Measurements from ENCODE around the gene COL4A3. TPM values are rescaled to one million over a fixed set of nuclear protein-coding genes. Genes with fewer than 3 reads are reported as not detected.

Gene COL4A3
- polyA plus RNA-seq, 1 donor from 2014 or later = 0.10 TPM

DNA sequence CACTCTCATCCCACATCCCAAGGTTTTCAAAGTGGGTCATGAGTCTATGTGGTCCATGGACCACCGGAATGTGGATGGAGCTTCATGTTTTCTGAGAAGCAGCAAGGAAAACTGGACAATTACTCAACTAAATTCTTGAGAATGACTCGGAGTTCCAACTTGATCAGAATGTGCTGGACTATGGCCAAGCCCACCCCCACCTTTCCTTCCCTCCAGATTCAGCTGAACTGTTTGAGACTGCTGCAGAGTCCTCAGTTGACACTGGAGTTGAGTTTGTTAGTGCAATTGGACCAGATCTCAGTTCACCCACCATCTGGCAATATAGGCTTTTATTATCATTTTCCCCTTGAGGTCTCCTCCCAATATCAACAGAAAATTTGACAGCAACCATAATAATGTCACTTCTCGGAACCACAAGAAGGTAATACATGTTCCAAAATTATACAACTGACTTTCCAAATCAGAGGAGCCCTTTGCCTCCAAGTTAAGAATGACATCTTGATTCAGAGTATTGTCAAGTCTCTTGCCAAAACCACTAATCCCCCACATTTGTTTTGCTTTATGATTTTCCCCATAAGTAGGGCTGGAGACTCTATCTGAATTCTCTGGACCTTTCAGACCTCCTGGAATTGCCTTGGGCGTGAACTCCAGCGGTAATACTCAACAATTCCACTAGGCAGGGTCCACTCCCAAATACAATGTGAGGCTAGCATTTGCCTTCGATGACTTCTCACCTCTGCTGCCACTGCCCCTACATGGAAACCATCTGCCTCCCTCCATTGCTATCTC lies 9.2 kb upstream of the COL4A3 start:
- Histone ChIP-seq H3K27ac (ENCODE audit: low read length) (no peak overlapping the region), H3K9me3 (ENCODE audit: low read length) (no peaks in the 10 kb centered on the region), H3K36me3 (ENCODE audit: insufficient read depth, low read length) (no peaks in the 10 kb centered on the region)

DNA sequence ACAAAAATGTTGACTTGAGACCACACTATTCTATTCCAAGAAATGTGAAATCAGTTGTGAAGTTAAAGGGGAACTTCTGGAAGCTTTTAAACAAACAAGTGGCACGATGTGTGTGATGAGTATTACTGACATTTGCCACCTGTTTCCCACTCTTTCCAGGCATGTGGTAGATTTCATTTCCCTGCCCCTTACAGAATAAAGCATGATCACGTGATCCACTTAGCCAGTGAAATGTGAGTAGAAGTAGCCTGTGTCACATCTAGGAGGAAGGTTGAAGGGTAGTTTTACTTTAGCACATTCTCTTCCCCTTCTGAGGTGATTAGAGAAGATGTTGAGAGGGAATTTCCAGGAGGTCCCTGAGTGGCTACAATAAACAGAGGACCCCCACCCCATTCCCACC lies 4.3 kb upstream of the COL4A3 start:
- H3K9ac ChIP-seq (ENCODE audit: low read length) = no peak overlapping the region
- TF ChIP-seq TAF1 (IDR thresholded peaks at IDR 0.05; ENCODE audit: low read depth) = no peak
- TF ChIP-seq, protein P1, sequence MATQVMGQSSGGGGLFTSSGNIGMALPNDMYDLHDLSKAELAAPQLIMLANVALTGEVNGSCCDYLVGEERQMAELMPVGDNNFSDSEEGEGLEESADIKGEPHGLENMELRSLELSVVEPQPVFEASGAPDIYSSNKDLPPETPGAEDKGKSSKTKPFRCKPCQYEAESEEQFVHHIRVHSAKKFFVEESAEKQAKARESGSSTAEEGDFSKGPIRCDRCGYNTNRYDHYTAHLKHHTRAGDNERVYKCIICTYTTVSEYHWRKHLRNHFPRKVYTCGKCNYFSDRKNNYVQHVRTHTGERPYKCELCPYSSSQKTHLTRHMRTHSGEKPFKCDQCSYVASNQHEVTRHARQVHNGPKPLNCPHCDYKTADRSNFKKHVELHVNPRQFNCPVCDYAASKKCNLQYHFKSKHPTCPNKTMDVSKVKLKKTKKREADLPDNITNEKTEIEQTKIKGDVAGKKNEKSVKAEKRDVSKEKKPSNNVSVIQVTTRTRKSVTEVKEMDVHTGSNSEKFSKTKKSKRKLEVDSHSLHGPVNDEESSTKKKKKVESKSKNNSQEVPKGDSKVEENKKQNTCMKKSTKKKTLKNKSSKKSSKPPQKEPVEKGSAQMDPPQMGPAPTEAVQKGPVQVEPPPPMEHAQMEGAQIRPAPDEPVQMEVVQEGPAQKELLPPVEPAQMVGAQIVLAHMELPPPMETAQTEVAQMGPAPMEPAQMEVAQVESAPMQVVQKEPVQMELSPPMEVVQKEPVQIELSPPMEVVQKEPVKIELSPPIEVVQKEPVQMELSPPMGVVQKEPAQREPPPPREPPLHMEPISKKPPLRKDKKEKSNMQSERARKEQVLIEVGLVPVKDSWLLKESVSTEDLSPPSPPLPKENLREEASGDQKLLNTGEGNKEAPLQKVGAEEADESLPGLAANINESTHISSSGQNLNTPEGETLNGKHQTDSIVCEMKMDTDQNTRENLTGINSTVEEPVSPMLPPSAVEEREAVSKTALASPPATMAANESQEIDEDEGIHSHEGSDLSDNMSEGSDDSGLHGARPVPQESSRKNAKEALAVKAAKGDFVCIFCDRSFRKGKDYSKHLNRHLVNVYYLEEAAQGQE (IDR thresholded peaks at IDR 0.05; ENCODE audit: borderline replicate concordance) = no peak
- no peak for TF ChIP-seq EP300 (conservative IDR thresholded peaks at IDR 0.05; ENCODE audit: poor library complexity, severe bottlenecking)
- TF ChIP-seq EZH2 (IDR thresholded peaks at IDR 0.05; ENCODE audit: borderline replicate concordance, insufficient read depth, low read length, poor library complexity, severe bottlenecking) = no peak
- TF ChIP-seq POLR2AphosphoS5 (IDR thresholded peaks at IDR 0.05) = no peak
- TF ChIP-seq MXI1 (conservative IDR thresholded peaks at IDR 0.05; ENCODE audit: poor library complexity, severe bottlenecking) = no peak
- no peak for TF ChIP-seq RAD21 (conservative IDR thresholded peaks at IDR 0.05)
- TF ChIP-seq SMC3 (conservative IDR thresholded peaks at IDR 0.05; ENCODE audit: poor library complexity) = no peak
- TF ChIP-seq, protein P2, sequence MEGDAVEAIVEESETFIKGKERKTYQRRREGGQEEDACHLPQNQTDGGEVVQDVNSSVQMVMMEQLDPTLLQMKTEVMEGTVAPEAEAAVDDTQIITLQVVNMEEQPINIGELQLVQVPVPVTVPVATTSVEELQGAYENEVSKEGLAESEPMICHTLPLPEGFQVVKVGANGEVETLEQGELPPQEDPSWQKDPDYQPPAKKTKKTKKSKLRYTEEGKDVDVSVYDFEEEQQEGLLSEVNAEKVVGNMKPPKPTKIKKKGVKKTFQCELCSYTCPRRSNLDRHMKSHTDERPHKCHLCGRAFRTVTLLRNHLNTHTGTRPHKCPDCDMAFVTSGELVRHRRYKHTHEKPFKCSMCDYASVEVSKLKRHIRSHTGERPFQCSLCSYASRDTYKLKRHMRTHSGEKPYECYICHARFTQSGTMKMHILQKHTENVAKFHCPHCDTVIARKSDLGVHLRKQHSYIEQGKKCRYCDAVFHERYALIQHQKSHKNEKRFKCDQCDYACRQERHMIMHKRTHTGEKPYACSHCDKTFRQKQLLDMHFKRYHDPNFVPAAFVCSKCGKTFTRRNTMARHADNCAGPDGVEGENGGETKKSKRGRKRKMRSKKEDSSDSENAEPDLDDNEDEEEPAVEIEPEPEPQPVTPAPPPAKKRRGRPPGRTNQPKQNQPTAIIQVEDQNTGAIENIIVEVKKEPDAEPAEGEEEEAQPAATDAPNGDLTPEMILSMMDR (IDR thresholded peaks at IDR 0.05; ENCODE audit: poor library complexity, severe bottlenecking) = no peak
- no peak overlapping the region for H3K4me2 ChIP-seq (ENCODE audit: low read length)
- no peaks in the 10 kb centered on the region for H4K20me1 ChIP-seq (ENCODE audit: insufficient read depth)
- H3K9me3 ChIP-seq (ENCODE audit: low read length) = no peaks in the 10 kb centered on the region
- no peaks in the 10 kb centered on the region for H3F3A ChIP-seq (ENCODE audit: insufficient read depth, low read length, poor library complexity, severe bottlenecking)
- H3K79me2 ChIP-seq (replicated peaks; ENCODE audit: insufficient read depth, low read length) = no peaks in the 10 kb centered on the region
- H3K4me3 ChIP-seq (ENCODE audit: low read length) = no peak overlapping the region
- peaks cover 50% of the 10 kb centered on the region for H3K27me3 ChIP-seq (ENCODE audit: insufficient read depth, low read depth, low read length)
- no peak overlapping the region for H2AFZ ChIP-seq (ENCODE audit: low read depth, low read length)
- no peaks in the 10 kb centered on the region for H3K9me2 ChIP-seq (ENCODE audit: insufficient read depth, low read length)
- no peak overlapping the region for H3K27ac ChIP-seq (ENCODE audit: low read length)
- H3K36me3 ChIP-seq (ENCODE audit: insufficient read depth, low read length) = no peaks in the 10 kb centered on the region

More for the DNA sequence above, 9.2 kb upstream of the COL4A3 start:
- Histone ChIP-seq H3K9me2 (ENCODE audit: insufficient read depth, low read length) (no peaks in the 10 kb centered on the region), H3F3A (ENCODE audit: insufficient read depth, low read length, poor library complexity, severe bottlenecking) (no peaks in the 10 kb centered on the region), H3K4me2 (ENCODE audit: low read length) (no peak overlapping the region), H4K20me1 (ENCODE audit: insufficient read depth) (no peaks in the 10 kb centered on the region), H2AFZ (ENCODE audit: low read depth, low read length) (no peak overlapping the region), H3K4me3 (ENCODE audit: low read length) (no peak overlapping the region), H3K9ac (ENCODE audit: low read length) (no peak overlapping the region), H3K79me2 (replicated peaks; ENCODE audit: insufficient read depth, low read length) (no peaks in the 10 kb centered on the region), H3K27me3 (ENCODE audit: insufficient read depth, low read depth, low read length) (peaks cover under 1% of the 10 kb centered on the region)
- TF ChIP-seq MXI1 (conservative IDR thresholded peaks at IDR 0.05; ENCODE audit: poor library complexity, severe bottlenecking) (no peak), RAD21 (conservative IDR thresholded peaks at IDR 0.05) (no peak), POLR2AphosphoS5 (IDR thresholded peaks at IDR 0.05) (no peak), TAF1 (IDR thresholded peaks at IDR 0.05; ENCODE audit: low read depth) (no peak), SMC3 (conservative IDR thresholded peaks at IDR 0.05; ENCODE audit: poor library complexity) (no peak), EP300 (conservative IDR thresholded peaks at IDR 0.05; ENCODE audit: poor library complexity, severe bottlenecking) (no peak), EZH2 (IDR thresholded peaks at IDR 0.05; ENCODE audit: borderline replicate concordance, insufficient read depth, low read length, poor library complexity, severe bottlenecking) (no peak)
- TF ChIP-seq, protein P2 (IDR thresholded peaks at IDR 0.05; ENCODE audit: poor library complexity, severe bottlenecking) = no peak
- TF ChIP-seq, protein P1 (IDR thresholded peaks at IDR 0.05; ENCODE audit: borderline replicate concordance) = no peak

All from neural cell (in vitro differentiated cells).